Activated CD8-positive, alpha-beta T cell treated with anti-CD3 and anti-CD28 coated beads for 36 hours (primary cell): ENCODE measurements around the gene GRIA3. TPM values are rescaled to one million over a fixed set of nuclear protein-coding genes. Genes with fewer than 3 reads are reported as not detected.

ENCODE experiments used
- ATAC-seq: fragments of 200-7000 bp; cut with Tn5 transposase; one replicate; pipeline ENCODE4 v1.10.0; 2021; ENCODE audit warnings: mild to moderate bottlenecking, moderate library complexity
- CTCF ChIA-PET: fragments of 350-600 bp; sonication (Branson Sonifier 250); formaldehyde crosslinking; loops from one replicate; lab custom pipeline; 2021; ENCODE audit warnings: antibody characterized with exemption; lab: Charles Lee
- POLR2A ChIA-PET: fragments of 350-600 bp; sonication (Branson Sonifier 250); formaldehyde crosslinking; loops from one replicate; lab custom pipeline; 2021; ENCODE audit warnings: antibody characterized with exemption; lab: Charles Lee
- DNase-seq: peaks from one replicate; pipeline ENCODE4 v3.0.0-alpha.2; 2020
- H3K27ac Mint-ChIP-seq: one replicate; pipeline ENCODE4 v1.8.0; 2021; ENCODE audit warnings: mild to moderate bottlenecking, mixed read lengths
- H3K27me3 Mint-ChIP-seq: one replicate; pipeline ENCODE4 v1.8.0; 2021; ENCODE audit warnings: mixed read lengths
- H3K36me3 Mint-ChIP-seq: one replicate; pipeline ENCODE4 v1.8.0; 2021; ENCODE audit warnings: low read depth, mixed read lengths
- H3K4me1 Mint-ChIP-seq: one replicate; pipeline ENCODE4 v1.8.0; 2021; ENCODE audit warnings: low read depth, mixed read lengths
- H3K4me3 Mint-ChIP-seq: one replicate; pipeline ENCODE4 v1.8.0; 2021; ENCODE audit warnings: mild to moderate bottlenecking, moderate library complexity, mixed read lengths
- H3K9me3 Mint-ChIP-seq: one replicate; pipeline ENCODE4 v1.8.0; 2021; ENCODE audit warnings: mixed read lengths
- CTCF ChIP-seq: fragments of 200-600 bp; IDR thresholded peaks from one replicate; pipeline ENCODE4 v1.8.0; 2022; ENCODE audit warnings: antibody characterized with exemption, mild to moderate bottlenecking
- intact Hi-C: fragments of 100-400 bp; cut with micrococcal nuclease; formaldehyde crosslinking; loops from one replicate; pipeline ENCODE4 v1.10.0; 2022
- total RNA-seq, 2 experiments: library from RNA; stranded (reverse); gene quantifications; one replicate each; pipeline ENCODE4 v1.2.3, GENCODE V29; 2021

GRIA3 gene
- not detected for total RNA-seq

DNA sequence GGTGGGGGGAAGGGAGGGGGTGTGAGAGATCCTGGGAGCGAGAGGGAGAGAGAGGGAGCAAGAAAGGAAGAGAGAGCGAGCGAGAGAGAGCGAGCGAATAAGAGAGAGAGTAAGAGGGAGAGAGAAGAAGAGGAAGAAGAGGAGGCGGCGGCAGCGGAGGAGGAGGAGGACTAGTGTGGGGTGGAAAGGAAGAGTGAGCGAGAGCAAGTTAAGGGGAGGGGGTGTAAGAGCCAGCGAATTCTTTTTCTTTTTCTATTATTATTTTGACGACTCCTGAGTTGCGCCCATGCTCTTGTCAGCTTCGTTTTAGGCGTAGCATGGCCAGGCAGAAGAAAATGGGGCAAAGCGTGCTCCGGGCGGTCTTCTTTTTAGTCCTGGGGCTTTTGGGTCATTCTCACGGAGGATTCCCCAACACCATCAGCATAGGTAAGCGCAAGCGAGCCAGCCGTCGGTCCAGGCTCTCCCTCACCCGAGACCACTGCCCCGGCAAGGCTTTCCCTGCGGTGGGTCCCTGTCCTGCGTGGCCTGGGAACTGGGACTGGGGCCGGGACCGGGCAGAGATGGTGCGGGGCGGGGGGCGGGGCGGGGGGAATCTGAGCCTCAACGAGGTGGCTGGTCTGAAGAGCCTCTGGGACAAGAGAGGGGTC, at the start of gene GRIA3:
GRIA3 (plus strand) TSS at position 60 of the 647 bp plus-strand sequence; CDS start at position 318, 258 bp downstream.
- H3K9me3 Mint-ChIP-seq = no peaks in the 10 kb centered on the region
- intact Hi-C loops = no loop called here
- DNase-seq = no peak
- H3K27ac Mint-ChIP-seq = no peak within 1 kb of the TSS
- H3K36me3 Mint-ChIP-seq = no peaks in the 10 kb centered on the region
- no peak for ATAC-seq
- peaks cover 26% of the 10 kb centered on the region for H3K27me3 Mint-ChIP-seq
- H3K4me3 Mint-ChIP-seq = peak within 1 kb of the TSS; percentile 31
- no peak for TF ChIP-seq CTCF
- H3K4me1 Mint-ChIP-seq = peaks cover 5% of the 10 kb centered on the region
- ChIA-PET CTCF (no interaction called here), POLR2A (no interaction called here)

GRCh38 chrX:123138473-123138872, 45.6 kb upstream of the GRIA3 start:
- TF ChIP-seq CTCF = no peak
- no peaks in the 10 kb centered on the region for H3K9me3 Mint-ChIP-seq
- ATAC-seq (no peak), DNase-seq (no peak)
- no peaks in the 10 kb centered on the region for H3K27me3 Mint-ChIP-seq
- ChIA-PET POLR2A (no interaction called here), CTCF (interaction anchor here (0.6 kb wide), 1 partner anchor 860 kb away, joined by 3 read pairs; no protein-coding TSS in a partner anchor)
- no peak overlapping the region for H3K4me3 Mint-ChIP-seq
- H3K27ac Mint-ChIP-seq = no peak overlapping the region
- intact Hi-C loops = no loop called here
- H3K36me3 Mint-ChIP-seq = no peaks in the 10 kb centered on the region
- no peaks in the 10 kb centered on the region for H3K4me1 Mint-ChIP-seq

GRCh38 chrX:123140454-123140853, 43.6 kb upstream of the GRIA3 start:
- Mint-ChIP-seq H3K9me3 (no peaks in the 10 kb centered on the region), H3K36me3 (no peaks in the 10 kb centered on the region), H3K27ac (no peak overlapping the region), H3K4me3 (no peak overlapping the region), H3K4me1 (no peaks in the 10 kb centered on the region), H3K27me3 (no peaks in the 10 kb centered on the region)
- DNase-seq (no peak), ATAC-seq (no peak)
- CTCF ChIA-PET = no interaction called here
- POLR2A ChIA-PET = no interaction called here
- intact Hi-C loops = no loop called here
- TF ChIP-seq CTCF = no peak

- no peak for TF ChIP-seq CTCF
- ChIA-PET CTCF (no interaction called here), POLR2A (no interaction called here)
- no peak overlapping the region for H3K4me3 Mint-ChIP-seq
- H3K9me3 Mint-ChIP-seq = no peaks in the 10 kb centered on the region
- no peaks in the 10 kb centered on the region for H3K27me3 Mint-ChIP-seq
- H3K4me1 Mint-ChIP-seq = no peaks in the 10 kb centered on the region
- DNase-seq (no peak), ATAC-seq (no peak)
- intact Hi-C loops = no loop called here
- H3K27ac Mint-ChIP-seq = no peak overlapping the region
- no peaks in the 10 kb centered on the region for H3K36me3 Mint-ChIP-seq
These were observed 43.2 kb upstream of the GRIA3 start for GRCh38 chrX:123140904-123141303.

DNA sequence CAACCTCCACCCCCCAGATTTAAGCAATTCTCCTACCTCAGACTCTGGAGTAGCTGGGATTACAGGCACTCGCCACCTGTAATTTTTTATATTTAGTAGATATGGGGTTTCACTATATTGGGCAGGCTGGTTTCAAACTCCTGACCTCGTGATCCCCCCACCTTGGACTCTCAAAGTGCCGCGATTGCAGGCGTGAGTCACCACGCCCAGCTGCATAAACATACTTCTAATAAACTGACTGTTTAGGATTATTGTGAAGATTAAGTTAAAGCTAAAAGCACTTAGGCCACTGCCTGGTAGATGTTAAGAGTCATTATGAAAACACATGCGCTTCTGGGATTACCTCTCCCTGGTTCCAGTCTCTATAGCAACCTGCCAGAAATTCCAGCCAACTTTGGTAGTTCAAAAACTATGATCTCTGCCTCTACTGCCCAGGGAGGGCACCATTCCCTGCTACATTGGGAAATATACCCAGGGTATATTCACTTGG, 30.2 kb upstream of the GRIA3 start:
- Mint-ChIP-seq H3K27me3 (no peaks in the 10 kb centered on the region), H3K9me3 (no peaks in the 10 kb centered on the region), H3K4me1 (no peaks in the 10 kb centered on the region), H3K27ac (no peak overlapping the region), H3K4me3 (no peak overlapping the region), H3K36me3 (no peaks in the 10 kb centered on the region)
- CTCF ChIA-PET = no interaction called here
- DNase-seq (no peak), ATAC-seq (no peak)
- POLR2A ChIA-PET = no interaction called here
- TF ChIP-seq CTCF = no peak
- intact Hi-C loops = no loop called here
